Adipose tissue (tissue), 3 donors: ENCODE results near the gene LPGAT1. TPM values are rescaled to one million over a fixed set of nuclear protein-coding genes. Genes with fewer than 3 reads are reported as not detected.

Experiments
- H3K27ac ChIP-seq: one replicate; pipeline ENCODE4 v1.5.1; 2013; ENCODE audit warnings: low read depth, low read length
- WGBS, 3 donors: extraction: QIAGEN DNeasy Blood & Tissue Kit; methylation state at CpG; one replicate each; pipeline ENCODE4 v1.1.7; 2013; 5-methylcytosine and 5-hydroxymethylcytosine counted together
- polyA plus RNA-seq, 3 donors: library from polyadenylated mRNA; stranded (reverse); fragments of 200-250 nt; gene quantifications; one replicate each; pipeline ENCODE4 v1.2.3, GENCODE V29; 2013
- donor health status: healthy with polysubstance abuse.
- donor health status: Bipolar disorder and iron deficiency.
- donor health status: healthy.

LPGAT1 gene
- polyA plus RNA-seq, 3 donors = 6.0 to 13.0 (median 10.5) TPM

GRCh38 chr1:211741788-211742187 lies 88.8 kb downstream of the LPGAT1 start:
- no peak overlapping the region for H3K27ac ChIP-seq
- WGBS, 3 donors = 57 to 91% (median 75%) methylated on average over 3 of the region's 3 CpGs

- WGBS, 3 donors = 62 to 77% (median 69%) methylated on average over 9 of the region's 9 CpGs
- H3K27ac ChIP-seq = no peak overlapping the region
Observed at GRCh38 chr1:211741116-211741515, 89.4 kb downstream of the LPGAT1 start.

GRCh38 chr1:211739671-211740411 lies 90.7 kb downstream of the LPGAT1 start:
- WGBS, 3 donors = 55 to 58% (median 57%) methylated on average over 6 of the region's 6 CpGs
- no peak overlapping the region for H3K27ac ChIP-seq

GRCh38 chr1:211738691-211739301 lies 91.8 kb downstream of the LPGAT1 start:
- WGBS, 3 donors = 38 to 60% (median 55%) methylated on average over 2 of the region's 2 CpGs
- no peak overlapping the region for H3K27ac ChIP-seq

- H3K27ac ChIP-seq = no peak overlapping the region
- 74 to 79% (median 76%) methylated on average over 9 of the region's 9 CpGs for WGBS, 3 donors
Observed at GRCh38 chr1:211738096-211738690, 92.4 kb downstream of the LPGAT1 start.

GRCh38 chr1:211737115-211738035 lies 93.2 kb downstream of the LPGAT1 start:
- H3K27ac ChIP-seq = no peak overlapping the region
- WGBS, 3 donors = 89 to 90% (median 89%) methylated on average over 15 of the region's 15 CpGs

GRCh38 chr1:211736351-211736915 lies 94.1 kb downstream of the LPGAT1 start:
- no peak overlapping the region for H3K27ac ChIP-seq

GRCh38 chr1:211735208-211736170 lies 95.1 kb downstream of the LPGAT1 start:
- 65 to 73% (median 69%) methylated on average over 22 of the region's 22 CpGs for WGBS, 3 donors
- H3K27ac ChIP-seq = no peak overlapping the region

More at GRCh38 chr1:211736351-211736915, 94.1 kb downstream of the LPGAT1 start:
- 70 to 87% (median 76%) methylated on average over 8 of the region's 8 CpGs for WGBS, 3 donors

- WGBS, 3 donors = 27 to 61% (median 55%) methylated on average over 4 of the region's 4 CpGs
- H3K27ac ChIP-seq = no peak overlapping the region
Observed at GRCh38 chr1:211734791-211735190, 95.8 kb downstream of the LPGAT1 start.

GRCh38 chr1:211734359-211734758 lies 96.2 kb downstream of the LPGAT1 start:
- H3K27ac ChIP-seq = no peak overlapping the region
- 36 to 82% (median 73%) methylated on average over 9 of the region's 9 CpGs for WGBS, 3 donors

- H3K27ac ChIP-seq = no peak overlapping the region
- 85 to 89% (median 86%) methylated on average over 4 of the region's 4 CpGs for WGBS, 3 donors
Observed at GRCh38 chr1:211732293-211732980, 98.1 kb downstream of the LPGAT1 start.

GRCh38 chr1:211731456-211732292 lies 98.9 kb downstream of the LPGAT1 start:
- H3K27ac ChIP-seq = no peak overlapping the region
- WGBS, 3 donors = 71 to 94% (median 90%) methylated on average over 5 of the region's 5 CpGs

GRCh38 chr1:211730347-211730746 lies 100.2 kb downstream of the LPGAT1 start:
- no peak overlapping the region for H3K27ac ChIP-seq
- WGBS, 3 donors = 76 to 88% (median 86%) methylated on average over 4 of the region's 4 CpGs

- 91 to 97% (median 95%) methylated on average over 7 of the region's 7 CpGs for WGBS, 3 donors
- no peak overlapping the region for H3K27ac ChIP-seq
Observed at GRCh38 chr1:211729238-211729637, 101.3 kb downstream of the LPGAT1 start.

GRCh38 chr1:211726467-211726995 lies 104.0 kb downstream of the LPGAT1 start:
- 62 to 75% (median 68%) methylated on average over 4 of the region's 4 CpGs for WGBS, 3 donors
- no peak overlapping the region for H3K27ac ChIP-seq
